Caco-2 (cell line): ENCODE data around the gene ATP8A2. TPM values are rescaled to one million over a fixed set of nuclear protein-coding genes. Genes with fewer than 3 reads are reported as not detected.

Experiments used
- BruUV-seq: library from RNA; stranded (reverse); fragments of 400-500 nt; replicated peaks from 2 replicates; lab custom pipeline; 2021; lab: Mats Ljungman, UMichigan
- CTCF ChIA-PET: fragments of 300-600 bp; sonication (Branson Sonifier 250); formaldehyde crosslinking; loops from one replicate; lab custom pipeline; 2022; ENCODE audit warnings: antibody characterized with exemption; lab: Charles Lee
- POLR2A ChIA-PET: fragments of 300-600 bp; sonication (Branson Sonifier 250); formaldehyde crosslinking; loops from one replicate; lab custom pipeline; 2022; ENCODE audit warnings: antibody characterized with exemption; lab: Charles Lee
- DNase-seq, 2 experiments: peaks; one replicate each; pipeline versions ENCODE4 v3.0.0 to v3.0.0-alpha.2; 2020 to 2022
- H3K27me3 ChIP-seq: replicated peaks from 2 replicates; pipeline ENCODE4 v1.6.0; 2011; ENCODE audit warnings: low read length; ENCODE audit not compliant: control insufficient read depth, insufficient read depth
- H3K36me3 ChIP-seq: 2 replicates; pipeline ENCODE4 v1.5.1; 2011; ENCODE audit warnings: low read length; ENCODE audit not compliant: control insufficient read depth, insufficient read depth
- H3K4me1 ChIP-seq: fragments of 250-450 bp; sonication (Bioruptor Pico); 2 replicates; pipeline ENCODE4 v1.5.1; 2020; ENCODE audit warnings: mild to moderate bottlenecking
- H3K4me3 ChIP-seq: 2 replicates; pipeline ENCODE4 v1.5.1; 2011; ENCODE audit warnings: low read depth, mild to moderate bottlenecking, control low read depth, low read length
- H3K9me3 ChIP-seq: fragments of 250-450 bp; sonication (Bioruptor Pico); 2 replicates; pipeline ENCODE4 v1.5.1; 2020; ENCODE audit warnings: mild to moderate bottlenecking, moderate library complexity
- H3K27ac Mint-ChIP-seq: one replicate; pipeline ENCODE4 v1.8.0; 2022; ENCODE audit warnings: mixed read lengths; ENCODE audit not compliant: unreplicated experiment
- H3K27me3 Mint-ChIP-seq: one replicate; pipeline ENCODE4 v1.8.0; 2022; ENCODE audit warnings: mixed read lengths; ENCODE audit not compliant: insufficient read depth, unreplicated experiment
- H3K36me3 Mint-ChIP-seq: one replicate; pipeline ENCODE4 v1.8.0; 2022; ENCODE audit warnings: mild to moderate bottlenecking, mixed read lengths; ENCODE audit not compliant: insufficient read depth, unreplicated experiment
- H3K4me1 Mint-ChIP-seq: one replicate; pipeline ENCODE4 v1.8.0; 2022; ENCODE audit warnings: low read depth, mixed read lengths; ENCODE audit not compliant: unreplicated experiment
- H3K4me3 Mint-ChIP-seq: one replicate; pipeline ENCODE4 v1.8.0; 2022; ENCODE audit warnings: mild to moderate bottlenecking, moderate library complexity, mixed read lengths; ENCODE audit not compliant: unreplicated experiment
- H3K9me3 Mint-ChIP-seq: one replicate; pipeline ENCODE4 v1.8.0; 2022; ENCODE audit warnings: mixed read lengths; ENCODE audit not compliant: unreplicated experiment
- CTCF ChIP-seq, 2 experiments: fragments of 200-600 bp in 1 of 2; IDR thresholded peaks; 1 replicate in 1 of 2; 2 replicates in 1 of 2; pipeline versions ENCODE4 v1.5.1 to v1.8.0; 2011 to 2022; ENCODE audit warnings: antibody characterized with exemption in 1 of 2, control low read depth in 1 of 2, inconsistent platforms in 1 of 2, low read depth in 1 of 2, low read length in 1 of 2, mild to moderate bottlenecking in 1 of 2, moderate library complexity in 1 of 2; ENCODE audit not compliant: insufficient read depth in 1 of 2, severe bottlenecking in 1 of 2, unreplicated experiment in 1 of 2
- intact Hi-C: fragments of 100-400 bp; cut with micrococcal nuclease; formaldehyde crosslinking; loops from one replicate; pipeline ENCODE4 v1.10.0; 2022; ENCODE audit not compliant: unreplicated experiment
- total RNA-seq: library from RNA; stranded (reverse); gene quantifications from 2 replicates; pipeline ENCODE4 v1.2.3, GENCODE V29; 2022

Gene ATP8A2
- total RNA-seq, 1 experiment from 2014 or later: 0.05 TPM

- H3K4me1 Mint-ChIP-seq: peaks cover 10% of the 10 kb centered on the region
- intact Hi-C loops: loop anchor here (5.0 kb wide), 1 partner anchor 47 kb away; no protein-coding TSS in a partner anchor
- no peak for TF ChIP-seq CTCF (IDR thresholded peaks at IDR 0.05; ENCODE audit: insufficient read depth in 1 of 2, low read depth in 1 of 2, low read length in 1 of 2, severe bottlenecking in 1 of 2, unreplicated experiment in 1 of 2)
- POLR2A ChIA-PET: no interaction called here
- DNase-seq: no peak
- no peak overlapping the region for H3K4me3 Mint-ChIP-seq
- no peaks in the 10 kb centered on the region for H3K36me3 Mint-ChIP-seq
- H3K9me3 Mint-ChIP-seq: no peaks in the 10 kb centered on the region
- H3K27me3 ChIP-seq: no peaks in the 10 kb centered on the region
- CTCF ChIA-PET: no interaction called here
- H3K27ac Mint-ChIP-seq: no peak overlapping the region
- no peaks in the 10 kb centered on the region for H3K36me3 ChIP-seq
- no peaks in the 10 kb centered on the region for H3K9me3 ChIP-seq
- H3K27me3 Mint-ChIP-seq: no peaks in the 10 kb centered on the region
- H3K4me3 ChIP-seq: no peak overlapping the region
- no peaks in the 10 kb centered on the region for H3K4me1 ChIP-seq
- no TSS peak for BruUV-seq
Observed at GRCh38 chr13:25920277-25920676, 548.5 kb downstream of the ATP8A2 start.

GRCh38 chr13:25920931-25921330 is 549.2 kb downstream of the ATP8A2 start:
- no peak for DNase-seq
- Histone ChIP-seq H3K4me3 (no peak overlapping the region), H3K4me1 (no peaks in the 10 kb centered on the region), H3K9me3 (no peaks in the 10 kb centered on the region), H3K27me3 (no peaks in the 10 kb centered on the region), H3K36me3 (no peaks in the 10 kb centered on the region)
- ChIA-PET POLR2A (no interaction called here), CTCF (no interaction called here)
- Mint-ChIP-seq H3K36me3 (no peaks in the 10 kb centered on the region), H3K4me3 (no peak overlapping the region), H3K27ac (no peak overlapping the region), H3K9me3 (no peaks in the 10 kb centered on the region), H3K4me1 (peaks cover 10% of the 10 kb centered on the region), H3K27me3 (no peaks in the 10 kb centered on the region)
- intact Hi-C loops: loop anchor here (5.0 kb wide), 1 partner anchor 46 kb away; no protein-coding TSS in a partner anchor
- TF ChIP-seq CTCF (IDR thresholded peaks at IDR 0.05; ENCODE audit: insufficient read depth in 1 of 2, low read depth in 1 of 2, low read length in 1 of 2, severe bottlenecking in 1 of 2, unreplicated experiment in 1 of 2): no peak
- BruUV-seq: no TSS peak

- Histone ChIP-seq H3K4me3 (no peak overlapping the region), H3K9me3 (no peaks in the 10 kb centered on the region), H3K36me3 (no peaks in the 10 kb centered on the region), H3K27me3 (no peaks in the 10 kb centered on the region), H3K4me1 (no peaks in the 10 kb centered on the region)
- BruUV-seq: no TSS peak
- POLR2A ChIA-PET: no interaction called here
- intact Hi-C loops: loop anchor here (5.0 kb wide), 1 partner anchor 45 kb away; no protein-coding TSS in a partner anchor
- DNase-seq: no peak
- no peak overlapping the region for H3K27ac Mint-ChIP-seq
- H3K36me3 Mint-ChIP-seq: no peaks in the 10 kb centered on the region
- H3K27me3 Mint-ChIP-seq: no peaks in the 10 kb centered on the region
- no peak overlapping the region for H3K4me3 Mint-ChIP-seq
- no peak for TF ChIP-seq CTCF (IDR thresholded peaks at IDR 0.05; ENCODE audit: insufficient read depth in 1 of 2, low read depth in 1 of 2, low read length in 1 of 2, severe bottlenecking in 1 of 2, unreplicated experiment in 1 of 2)
- peaks cover 10% of the 10 kb centered on the region for H3K4me1 Mint-ChIP-seq
- CTCF ChIA-PET: no interaction called here
- H3K9me3 Mint-ChIP-seq: no peaks in the 10 kb centered on the region
Observed at GRCh38 chr13:25922376-25922775, 550.6 kb downstream of the ATP8A2 start.
